HG02763 (cell line): ENCODE measurements around the gene GMPR.

ENCODE experiments used
- ATAC-seq: cut with Tn5 transposase; IDR thresholded peaks from one replicate; pipeline ENCODE4 v1.9.1; 2021; ENCODE audit warnings: mild to moderate bottlenecking, moderate library complexity; ENCODE audit not compliant: unreplicated experiment

GMPR gene

DNA sequence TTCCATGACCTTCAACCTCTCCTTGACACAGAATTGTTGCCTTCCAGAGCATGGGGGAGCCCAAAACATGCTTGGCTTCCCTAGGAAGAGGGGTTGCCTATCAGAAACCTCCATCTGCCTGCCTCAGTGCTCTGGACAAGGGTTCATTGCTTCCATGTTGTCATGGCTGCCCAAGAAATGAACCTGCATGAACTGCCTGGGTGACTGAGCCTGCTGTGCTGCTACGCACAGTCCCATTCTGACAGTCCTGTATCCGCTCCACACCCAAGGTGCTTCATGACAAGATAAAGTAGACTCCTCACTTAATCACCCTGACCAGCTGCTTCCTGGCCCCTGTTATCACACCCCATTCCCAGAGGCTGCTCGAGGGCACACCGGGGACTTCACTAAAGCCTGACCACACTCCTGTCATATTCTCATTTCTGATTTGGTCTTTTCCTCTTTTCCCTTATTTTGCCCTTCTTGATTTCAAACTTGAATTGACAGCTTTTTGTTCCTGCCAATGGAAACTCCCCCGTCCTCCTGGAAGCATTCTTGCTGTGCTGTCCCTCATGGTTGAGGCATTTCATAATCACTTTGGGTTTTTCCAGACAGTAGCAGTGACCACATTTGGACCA lies 31.9 kb downstream of the GMPR start:
- no peak for ATAC-seq

DNA sequence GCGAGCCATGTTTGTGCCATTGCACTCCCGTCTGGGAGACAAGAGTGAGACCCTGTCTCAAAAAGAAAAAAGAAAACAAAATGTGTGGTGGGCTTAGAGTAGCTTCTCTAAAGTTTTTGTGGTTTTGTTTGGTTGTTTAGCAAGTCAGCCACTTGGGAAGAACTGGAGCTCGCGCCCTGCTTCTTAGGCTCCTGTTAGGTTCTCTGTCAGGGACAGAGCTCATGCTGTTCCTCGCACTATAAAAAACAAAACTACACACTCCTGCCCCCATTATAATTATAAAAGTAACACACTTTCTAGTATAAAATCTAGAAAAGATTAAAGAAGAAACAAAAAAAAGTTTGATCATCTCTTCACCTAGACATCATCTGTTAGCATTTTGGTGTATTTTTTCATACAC lies 33.0 kb downstream of the GMPR start:
- no peak for ATAC-seq

DNA sequence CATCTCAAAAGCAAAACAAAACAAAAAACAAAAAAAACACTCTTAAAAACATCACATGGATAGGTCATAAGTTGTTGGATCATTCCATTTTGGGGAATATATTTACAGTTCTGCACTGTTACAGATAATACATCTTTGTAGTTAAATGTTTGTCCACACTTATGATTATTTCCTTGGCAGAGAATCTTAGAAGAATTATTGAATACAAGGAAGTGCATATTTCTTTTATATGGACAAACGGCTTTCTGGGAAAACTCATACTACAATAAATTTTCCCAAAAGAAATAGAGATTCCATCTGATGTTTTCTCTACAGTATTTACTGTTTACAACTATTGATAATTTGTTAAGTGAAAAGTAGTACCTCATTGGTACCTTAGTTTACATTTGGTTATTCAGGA lies 33.8 kb downstream of the GMPR start:
- no peak for ATAC-seq

DNA sequence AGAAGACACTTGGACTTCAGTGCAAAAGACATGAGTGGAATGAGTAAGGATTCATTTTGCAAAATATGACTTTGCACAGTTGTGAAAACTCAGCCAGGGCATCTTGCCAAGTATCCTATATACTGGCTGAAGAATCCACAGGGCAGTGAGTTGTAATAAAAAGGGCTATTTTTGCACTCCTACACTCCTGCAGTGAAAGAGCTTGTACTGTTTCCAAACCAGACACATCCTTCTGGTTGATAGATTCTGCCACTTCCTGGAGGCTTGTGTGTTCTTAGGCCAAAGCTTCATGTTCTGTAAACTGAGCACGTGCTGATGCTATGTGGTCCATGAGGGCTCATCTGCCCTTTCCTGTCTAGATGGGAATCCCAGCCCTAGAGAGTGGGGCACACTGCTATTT lies 34.9 kb downstream of the GMPR start:
- ATAC-seq = no peak

DNA sequence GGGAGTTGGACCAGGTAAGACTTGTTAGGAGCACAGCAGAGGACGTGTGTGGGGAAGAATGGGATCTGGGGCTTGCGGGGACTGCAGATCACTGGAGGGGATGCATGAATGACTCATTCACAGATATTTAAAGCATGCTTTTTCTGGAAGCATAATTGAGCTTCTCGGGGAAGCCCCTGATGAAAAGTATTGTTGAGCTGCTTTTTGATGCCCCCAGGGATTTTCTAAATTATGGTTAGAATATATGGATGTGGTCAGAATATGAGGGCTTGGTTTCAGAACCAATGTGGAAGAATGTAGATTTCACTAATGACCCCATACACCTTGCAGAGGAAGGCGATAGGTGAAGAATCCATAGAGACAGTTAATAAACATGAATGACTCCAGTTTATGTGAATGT lies 36.1 kb downstream of the GMPR start:
- no peak for ATAC-seq

DNA sequence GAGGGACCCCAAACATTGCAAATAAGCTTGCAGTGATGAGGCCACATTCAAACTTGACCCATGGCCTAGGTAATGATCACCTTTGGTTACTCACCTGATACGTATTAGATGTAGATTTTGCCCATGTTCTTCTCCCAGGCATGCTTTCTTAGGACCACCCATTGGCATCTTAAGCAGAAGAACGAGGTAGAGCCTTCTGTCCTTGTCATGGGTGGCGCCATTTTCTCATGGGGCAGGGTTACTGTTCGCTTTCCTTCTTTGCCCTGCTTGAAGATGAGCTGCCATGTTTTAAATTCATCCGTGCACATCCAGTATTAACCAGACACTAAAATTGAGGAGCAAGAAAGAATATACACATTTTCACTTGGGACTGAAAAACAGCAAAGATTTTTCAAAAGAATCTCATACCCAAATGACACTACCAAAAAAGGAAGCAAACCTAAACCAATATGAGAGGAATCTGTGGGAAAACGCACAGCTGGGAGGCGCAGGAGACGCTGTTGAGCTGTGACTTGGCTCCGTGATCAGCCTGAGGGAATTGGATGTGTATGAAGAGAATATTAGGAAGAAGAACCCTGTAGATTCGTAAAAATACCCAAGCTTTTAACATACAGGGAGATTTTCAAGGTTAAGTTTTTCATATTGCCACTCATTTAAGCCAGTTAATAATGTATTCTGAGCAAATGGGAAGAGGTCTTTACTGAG lies 36.6 kb downstream of the GMPR start:
- no peak for ATAC-seq

DNA sequence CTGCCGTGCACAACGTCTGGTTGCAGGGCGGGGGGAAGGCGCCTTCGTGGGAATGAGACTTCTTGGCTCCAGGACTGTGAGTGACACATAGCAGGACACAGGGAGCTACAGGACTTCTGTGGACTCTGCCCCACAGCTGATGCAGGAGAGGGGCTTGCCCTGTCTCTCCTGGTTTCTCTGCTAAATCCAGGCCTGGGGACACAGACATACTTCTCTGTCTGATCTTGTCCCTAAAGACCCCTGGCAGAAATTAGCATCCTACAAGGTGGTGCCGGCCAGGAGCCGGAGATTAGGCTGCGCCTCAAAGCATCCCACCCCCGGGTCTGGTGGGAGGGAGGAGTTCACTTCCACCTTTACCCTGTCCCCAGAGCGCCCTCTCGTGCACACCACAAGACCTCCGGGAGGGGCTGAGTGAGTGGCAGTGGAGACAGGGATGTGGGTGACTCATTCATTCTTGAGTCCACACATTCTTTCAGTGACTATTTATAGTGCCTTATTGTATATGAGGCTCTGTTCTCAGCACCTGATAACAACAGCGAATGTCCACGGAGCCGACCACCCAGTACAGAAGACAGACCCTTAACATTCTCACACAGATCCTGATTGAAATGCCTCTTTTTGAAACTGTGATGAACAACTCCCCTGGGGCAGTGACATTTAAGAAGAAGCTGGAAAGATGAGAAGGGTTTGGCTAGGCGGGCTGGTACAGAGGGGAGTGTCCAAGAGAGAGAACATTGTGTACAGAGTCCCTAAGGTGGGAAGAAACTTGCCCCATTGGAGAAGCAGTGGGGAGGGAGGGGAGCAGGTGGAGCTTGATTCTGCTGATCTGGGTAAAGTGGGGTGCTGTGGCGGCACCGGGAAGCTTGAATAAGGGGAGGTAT lies 39.0 kb downstream of the GMPR start:
- ATAC-seq = no peak

DNA sequence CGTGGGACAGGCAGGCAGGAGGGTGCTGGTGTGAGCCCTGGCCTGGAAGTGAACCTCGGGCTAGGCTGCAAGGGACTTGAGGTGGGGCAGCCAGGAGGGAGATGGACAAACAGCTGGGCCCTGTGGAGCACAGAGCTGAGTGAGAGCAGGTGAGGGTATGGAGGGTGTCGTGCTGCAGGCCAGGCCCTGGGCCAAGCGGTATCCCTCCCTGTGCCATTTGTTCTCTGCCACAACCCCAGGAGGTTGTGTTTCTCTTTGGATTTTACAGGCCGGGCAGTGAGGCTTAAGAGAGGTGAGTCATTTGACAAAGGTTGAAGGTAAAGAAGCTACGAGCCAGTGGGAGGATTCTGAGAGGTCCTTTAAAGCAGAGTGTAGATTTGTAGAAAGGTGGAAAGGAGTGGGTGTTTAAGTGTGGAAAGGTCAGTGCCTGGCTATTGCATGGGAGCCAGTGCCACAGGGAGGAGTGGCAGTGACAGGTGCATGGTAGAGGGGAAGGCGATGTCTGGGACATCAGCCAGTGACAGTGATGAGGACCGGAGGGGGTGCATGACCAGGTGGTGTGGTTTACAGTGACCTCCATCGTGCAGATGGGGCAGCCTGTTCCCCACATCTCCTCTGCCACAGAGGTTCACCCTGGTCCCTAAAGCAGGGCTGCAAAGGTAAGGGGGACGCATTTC lies 39.8 kb downstream of the GMPR start:
- no peak for ATAC-seq

DNA sequence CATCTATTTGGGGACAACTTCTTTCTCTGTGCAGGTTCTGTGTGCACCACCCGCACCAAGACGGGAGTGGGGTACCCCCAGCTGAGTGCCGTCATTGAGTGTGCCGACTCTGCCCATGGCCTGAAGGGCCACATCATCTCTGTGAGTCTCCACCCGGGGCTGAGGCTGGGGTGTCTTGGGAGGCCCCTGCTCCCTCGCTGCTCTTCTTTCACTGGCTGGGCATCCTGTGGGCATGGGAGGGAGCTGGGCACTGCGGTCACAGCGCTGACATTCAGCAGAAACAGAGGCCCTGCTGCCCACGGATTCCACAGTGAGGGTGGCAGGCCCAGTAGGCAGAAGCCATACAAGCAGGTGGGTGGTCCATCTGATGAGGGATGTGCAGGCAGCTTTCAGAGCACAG lies 40.4 kb downstream of the GMPR start:
- no peak for ATAC-seq

DNA sequence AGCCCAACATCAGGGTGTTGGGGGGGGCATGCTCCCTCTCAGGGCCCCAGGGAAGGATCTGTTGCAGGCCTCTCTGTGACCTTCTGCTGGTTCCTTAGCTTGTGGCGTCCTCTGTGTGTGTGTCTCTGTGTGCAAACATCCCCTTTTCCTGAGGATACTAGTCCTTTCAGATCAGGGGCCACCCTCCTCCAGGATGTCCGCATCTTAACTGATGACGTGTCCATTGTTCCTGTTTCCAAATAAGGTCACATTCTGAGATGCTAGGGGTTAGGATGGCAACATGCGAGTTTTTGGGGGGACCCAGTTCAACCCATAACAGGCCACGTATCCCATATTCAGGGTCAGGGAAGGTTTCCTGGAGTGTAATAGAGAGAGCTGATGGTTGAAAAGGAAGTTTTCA lies 40.9 kb downstream of the GMPR start:
- no peak for ATAC-seq

DNA sequence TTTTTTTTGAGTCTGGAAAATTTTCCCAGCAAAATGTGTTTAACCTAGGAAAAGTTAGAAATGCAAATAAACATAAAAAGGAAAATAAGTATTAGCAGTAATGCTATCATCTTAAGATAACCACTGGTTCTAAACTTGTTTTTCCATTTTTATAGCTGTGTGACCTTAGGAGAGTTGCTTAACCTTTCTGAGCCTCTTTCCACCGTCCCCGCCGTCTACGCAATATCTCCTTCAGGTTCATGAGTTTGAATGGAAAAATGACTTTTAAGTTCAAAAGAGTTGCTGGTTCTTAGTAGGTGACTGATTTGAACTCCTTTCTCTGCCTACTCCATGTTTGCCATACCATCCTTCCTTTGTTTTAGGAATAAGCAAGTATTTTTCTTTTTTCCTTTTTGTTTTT lies 44.0 kb downstream of the GMPR start:
- no peak for ATAC-seq

DNA sequence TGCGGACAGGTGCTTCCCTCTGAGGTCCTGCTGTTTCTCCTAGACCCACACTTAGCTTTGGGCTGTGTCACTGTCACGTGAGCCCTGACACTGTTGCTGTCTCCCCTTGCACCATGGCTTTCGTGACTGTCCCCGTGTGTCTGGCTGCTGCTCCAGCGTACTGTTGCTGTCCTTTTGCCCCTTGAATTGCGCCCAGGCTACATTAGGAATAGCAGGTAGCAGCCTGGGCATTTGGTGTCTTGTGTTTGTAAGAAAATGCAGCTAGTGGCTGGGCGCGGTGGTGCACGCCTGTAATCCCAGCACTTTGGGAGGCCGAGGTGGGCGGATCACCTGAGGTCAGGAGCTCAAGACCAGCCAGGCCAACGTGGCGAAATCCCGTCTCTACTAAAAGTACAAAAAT lies 46.1 kb downstream of the GMPR start:
- ATAC-seq = no peak

DNA sequence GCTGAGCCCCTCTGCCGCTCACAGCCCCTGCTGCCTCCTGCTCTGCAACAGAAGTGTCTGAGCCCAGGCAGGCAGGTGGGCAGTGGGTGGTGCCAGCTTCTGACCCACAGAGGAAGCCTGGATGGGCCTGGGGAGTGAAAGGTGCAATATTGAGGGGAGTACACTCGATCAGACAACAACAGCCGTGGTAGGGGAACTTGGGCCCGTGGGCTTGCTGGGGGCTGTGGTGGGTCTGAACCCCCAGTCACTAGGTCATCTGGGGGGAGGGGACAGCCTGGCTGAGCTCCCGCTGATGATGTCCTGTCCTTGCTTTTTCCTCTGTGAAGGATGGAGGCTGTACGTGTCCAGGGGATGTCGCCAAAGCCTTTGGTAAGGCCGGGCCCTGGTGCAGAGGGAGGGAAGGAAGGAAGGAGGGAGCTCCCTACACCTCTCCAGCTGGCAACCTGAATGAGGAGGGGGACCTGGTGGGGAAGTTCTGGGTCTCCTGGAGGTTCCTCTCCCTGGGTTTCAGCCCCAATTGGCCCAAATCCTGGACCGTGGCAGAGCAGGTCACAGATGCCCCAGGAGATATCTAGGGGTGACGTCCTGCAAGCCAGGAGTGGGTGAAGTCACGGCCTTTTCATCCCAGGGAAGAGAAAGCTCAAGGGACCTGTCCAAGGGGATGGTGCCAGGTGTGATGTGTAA lies 47.2 kb downstream of the GMPR start:
- no peak for ATAC-seq

DNA sequence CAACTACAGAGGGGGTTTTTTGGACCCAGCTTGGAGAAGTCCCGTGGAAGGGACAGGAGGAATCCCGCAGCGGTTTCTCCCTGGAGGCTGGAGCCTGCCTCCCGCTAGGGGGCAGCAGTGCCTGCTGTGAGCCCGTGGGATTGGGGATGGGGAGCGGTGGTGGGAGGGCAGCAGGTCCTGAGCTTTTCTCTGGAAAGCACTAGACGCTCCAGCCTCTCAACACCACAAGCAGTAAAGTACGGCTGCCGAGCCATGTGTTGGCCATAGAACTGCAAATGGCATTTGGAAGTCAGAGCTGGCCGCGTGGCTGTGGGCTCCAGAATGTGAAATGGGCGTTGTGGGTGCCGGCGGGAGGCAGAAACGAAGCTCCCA lies 47.8 kb downstream of the GMPR start:
- no peak for ATAC-seq

DNA sequence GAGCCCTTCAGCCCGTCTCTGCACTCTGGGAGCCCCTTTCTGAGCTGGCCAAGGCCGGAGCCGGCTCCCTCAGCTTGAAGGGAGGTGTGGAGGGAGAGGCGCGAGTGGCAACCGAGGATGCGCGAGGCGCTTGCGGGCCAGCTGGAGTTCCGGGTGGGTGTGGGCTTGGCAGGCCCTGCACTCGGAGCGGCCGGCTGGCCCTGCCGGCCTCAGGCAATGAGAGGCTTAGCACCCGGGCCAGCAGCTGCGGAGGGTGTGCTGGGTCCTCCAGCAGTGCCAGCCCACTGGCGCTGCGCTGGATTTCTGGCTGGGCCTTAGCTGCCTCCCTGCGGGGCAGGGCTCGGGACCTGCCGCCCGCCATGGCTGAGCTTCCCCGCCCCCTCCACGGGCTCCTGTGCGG lies 49.8 kb downstream of the GMPR start:
- ATAC-seq = no peak

DNA sequence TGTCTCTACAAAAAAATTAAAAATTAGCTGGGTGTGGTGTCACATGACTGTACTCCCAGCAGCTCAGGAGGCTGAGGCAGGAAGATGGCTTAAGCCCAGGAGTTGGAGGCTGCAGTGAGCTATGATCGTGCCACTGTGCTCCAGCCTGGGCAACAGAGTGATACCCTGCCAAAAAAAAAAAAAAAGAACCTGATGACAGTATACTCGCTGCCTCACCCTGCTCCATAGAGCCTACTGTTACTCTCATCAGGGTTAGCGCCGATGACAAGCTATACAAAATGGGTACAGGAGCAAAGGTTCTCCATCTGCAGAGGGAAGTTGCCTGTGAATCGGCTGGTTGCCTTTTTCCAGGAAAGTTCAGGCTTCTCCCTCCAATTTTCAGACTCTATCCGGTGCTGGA lies 53.4 kb downstream of the GMPR start:
- ATAC-seq = no peak

DNA sequence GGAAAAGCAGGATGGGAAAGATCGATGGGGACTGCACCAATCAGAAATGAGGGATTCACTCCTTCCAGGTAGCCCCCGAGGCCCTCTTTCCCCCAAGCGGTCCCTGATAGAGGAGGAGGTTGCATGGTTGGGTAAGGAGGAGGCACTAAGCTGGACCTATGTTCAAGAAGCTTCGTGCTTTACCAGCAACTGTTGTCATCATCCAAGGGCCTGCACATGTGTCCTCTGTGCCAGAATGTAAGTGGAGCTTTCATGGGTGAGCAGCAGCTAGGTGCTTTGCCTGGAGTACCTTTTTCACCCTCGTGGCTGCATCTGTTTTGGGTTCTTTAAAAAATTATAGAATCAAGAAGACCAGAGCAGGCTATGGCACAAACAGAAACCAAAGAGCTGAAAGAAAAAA lies 54.0 kb downstream of the GMPR start:
- no peak for ATAC-seq

DNA sequence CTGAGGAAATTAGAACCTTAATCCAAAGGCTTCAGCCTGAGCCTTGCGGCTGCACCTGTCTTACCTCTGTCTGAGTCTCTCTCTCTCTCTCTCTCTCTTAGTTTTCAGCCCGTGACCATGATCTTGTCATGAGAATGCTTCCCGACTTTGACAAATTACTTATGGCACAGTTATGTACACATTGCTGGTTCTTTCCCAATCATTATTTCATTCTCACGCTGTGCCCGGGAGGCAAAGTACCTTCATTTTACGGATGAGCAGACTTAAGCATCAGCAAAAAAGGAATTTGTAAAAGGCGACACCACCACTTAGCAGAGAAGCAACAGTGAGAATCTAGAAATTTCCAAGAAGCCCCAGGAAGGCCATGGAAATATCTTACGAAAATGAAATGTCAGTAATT lies 54.6 kb downstream of the GMPR start:
- no peak for ATAC-seq

DNA sequence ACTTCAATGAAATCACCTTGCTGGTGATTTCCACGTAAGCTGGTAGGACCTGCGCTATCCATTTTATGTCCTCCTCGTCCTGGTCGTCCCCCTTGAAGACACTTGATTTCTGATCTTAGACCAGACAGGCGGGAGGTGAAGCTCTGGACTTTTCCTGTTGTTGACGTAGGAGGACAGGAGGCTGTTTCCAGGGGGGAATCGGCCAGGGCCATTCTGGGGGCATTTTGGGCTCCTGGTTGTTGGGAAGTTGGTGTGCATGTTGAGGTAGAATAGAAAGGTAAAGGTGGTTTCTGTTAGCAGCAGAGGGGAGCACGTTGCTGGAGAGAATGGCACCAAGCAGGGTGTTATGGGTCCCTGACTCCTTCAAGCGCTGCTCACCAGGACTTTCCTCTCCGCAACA lies 56.0 kb downstream of the GMPR start:
- ATAC-seq = no peak

DNA sequence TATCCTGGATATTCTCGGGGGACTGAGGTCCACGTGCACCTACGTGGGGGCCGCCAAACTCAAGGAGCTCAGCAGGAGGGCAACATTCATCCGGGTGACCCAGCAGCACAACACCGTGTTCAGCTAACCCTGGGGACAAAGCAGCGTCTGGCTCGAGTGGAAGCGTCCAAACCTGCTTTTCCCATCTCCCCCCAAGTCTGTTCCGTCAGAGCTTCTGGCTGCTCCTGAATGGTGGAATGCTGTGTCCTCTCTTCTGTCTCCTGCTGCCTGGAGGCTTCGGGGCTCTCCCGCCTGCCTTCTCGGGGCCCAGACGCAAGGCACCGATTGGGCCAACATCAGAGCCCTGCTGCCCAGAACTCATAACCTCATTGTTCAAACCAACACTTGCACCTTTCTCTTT lies 56.7 kb downstream of the GMPR start:
- no peak for ATAC-seq

DNA sequence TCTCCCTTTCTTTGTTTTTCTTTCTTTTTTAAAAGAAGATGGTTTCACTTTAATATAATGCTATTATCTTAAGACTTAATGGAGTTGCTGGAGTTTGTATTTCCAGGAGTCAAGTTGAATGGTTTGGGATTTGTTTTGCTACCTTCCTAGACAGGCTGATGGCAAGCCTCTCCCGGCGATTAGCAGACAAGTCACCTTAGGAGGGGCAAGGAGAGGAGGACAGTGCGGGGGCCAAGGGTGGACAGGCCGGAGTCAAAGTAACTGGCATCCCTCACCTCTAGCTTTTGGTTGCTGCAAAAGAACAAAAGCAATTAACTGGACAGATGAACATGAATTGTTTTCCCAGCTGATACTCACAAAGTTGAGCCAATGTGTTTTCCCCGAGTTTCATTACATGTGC lies 57.1 kb downstream of the GMPR start:
- no peak for ATAC-seq
